NCI-H345 treated with DMSO at 0.1 percent for 48 hours (cell line): Measurements from ENCODE around the gene VAMP3.
A peak's percentile ranks its signal among the peaks of the same experiment; 100 is the strongest.

ENCODE experiments used
- DNase-seq: peaks from one replicate; lab custom pipeline; 2025; ENCODE audit not compliant: unreplicated experiment; lab: John Stamatoyannopoulos, UW

VAMP3 gene

GRCh38 chr1:7770997-7771822, at the start of gene VAMP3:
VAMP3 (plus strand) TSS chr1:7771296; CDS start chr1:7771384, 88 bp downstream.
- peak; percentile 69 for DNase-seq

- no peak for DNase-seq
Measured at GRCh38 chr1:7721940-7722669, 49.0 kb upstream of the VAMP3 start.

GRCh38 chr1:7722670-7723012, 48.5 kb upstream of the VAMP3 start:
- DNase-seq, result no peak

- no peak for DNase-seq
Measured at GRCh38 chr1:7726623-7727022, 44.5 kb upstream of the VAMP3 start.

GRCh38 chr1:7727809-7728471, 43.2 kb upstream of the VAMP3 start:
- no peak for DNase-seq

- DNase-seq, result no peak
Measured at GRCh38 chr1:7729761-7730160, 41.3 kb upstream of the VAMP3 start.

- no peak for DNase-seq
Measured at GRCh38 chr1:7732331-7732730, 38.8 kb upstream of the VAMP3 start.

GRCh38 chr1:7733276-7733675, 37.8 kb upstream of the VAMP3 start:
- no peak for DNase-seq

- DNase-seq, result no peak
Measured at GRCh38 chr1:7738044-7738443, 33.1 kb upstream of the VAMP3 start.

GRCh38 chr1:7743346-7743745, 27.8 kb upstream of the VAMP3 start:
- DNase-seq, result no peak

- no peak for DNase-seq
Measured at GRCh38 chr1:7744882-7745281, 26.2 kb upstream of the VAMP3 start.

- DNase-seq, result no peak
Measured at GRCh38 chr1:7745783-7746182, 25.3 kb upstream of the VAMP3 start.

GRCh38 chr1:7747605-7748004, 23.5 kb upstream of the VAMP3 start:
- no peak for DNase-seq

- DNase-seq, result no peak
Measured at GRCh38 chr1:7749126-7749525, 22.0 kb upstream of the VAMP3 start.

GRCh38 chr1:7751174-7751573, 19.9 kb upstream of the VAMP3 start:
- no peak for DNase-seq

GRCh38 chr1:7752512-7753417, 18.3 kb upstream of the VAMP3 start:
- peak; percentile 43 for DNase-seq

GRCh38 chr1:7753641-7754040, 17.5 kb upstream of the VAMP3 start:
- DNase-seq, result no peak

- DNase-seq, result no peak
Measured at GRCh38 chr1:7754234-7754633, 16.9 kb upstream of the VAMP3 start.

- DNase-seq, result no peak
Measured at GRCh38 chr1:7755448-7755847, 15.6 kb upstream of the VAMP3 start.

- no peak for DNase-seq
Measured at GRCh38 chr1:7760245-7760644, 10.9 kb upstream of the VAMP3 start.

GRCh38 chr1:7761103-7761502, 10.0 kb upstream of the VAMP3 start:
- DNase-seq, result no peak
